Fibroblast of pulmonary artery (primary cell): ENCODE data around the gene ELP4.

Experiments used
- DNase-seq: peaks from one replicate; pipeline ENCODE4 v3.0.0-alpha.2; 2010; ENCODE audit warnings: low read depth
- H3K4me3 ChIP-seq: replicated peaks from 2 replicates; pipeline ENCODE4 v1.5.1; 2011; ENCODE audit warnings: low read depth, mild to moderate bottlenecking, control low read depth, low read length, moderate library complexity
- CTCF ChIP-seq: IDR thresholded peaks from 2 replicates; pipeline ENCODE4 v1.5.1; 2011; ENCODE audit warnings: mild to moderate bottlenecking, control low read depth, low read length, inconsistent platforms; ENCODE audit errors: missing control alignments

Gene ELP4

GRCh38 chr11:31788085-31788484 is 278.5 kb downstream of the ELP4 start:
- no peak overlapping the region for H3K4me3 ChIP-seq
- no peak for DNase-seq
- TF ChIP-seq CTCF: no peak

- no peak for TF ChIP-seq CTCF
- DNase-seq: no peak
- H3K4me3 ChIP-seq: no peak overlapping the region
These were observed 281.1 kb downstream of the ELP4 start for GRCh38 chr11:31790649-31791048.

GRCh38 chr11:31792036-31792435 is 282.5 kb downstream of the ELP4 start:
- no peak for DNase-seq
- TF ChIP-seq CTCF: no peak
- no peak overlapping the region for H3K4me3 ChIP-seq

GRCh38 chr11:31792456-31792855 is 282.9 kb downstream of the ELP4 start:
- TF ChIP-seq CTCF: no peak
- no peak overlapping the region for H3K4me3 ChIP-seq
- DNase-seq: no peak

GRCh38 chr11:31793264-31793663 is 283.7 kb downstream of the ELP4 start:
- H3K4me3 ChIP-seq: no peak overlapping the region
- no peak for DNase-seq
- TF ChIP-seq CTCF: no peak

GRCh38 chr11:31794548-31794947 is 285.0 kb downstream of the ELP4 start:
- no peak for TF ChIP-seq CTCF
- H3K4me3 ChIP-seq: no peak overlapping the region
- no peak for DNase-seq

GRCh38 chr11:31795706-31796498 is 286.3 kb downstream of the ELP4 start:
- TF ChIP-seq CTCF: no peak
- no peak for DNase-seq
- no peak overlapping the region for H3K4me3 ChIP-seq
